ENCODE measurements around the gene LMBRD1. TPM values are rescaled to one million over a fixed set of nuclear protein-coding genes. Genes with fewer than 3 reads are reported as not detected.
A peak's percentile ranks its signal among the peaks of the same experiment; 100 is the strongest.

LMBRD1 gene
- total and polyA plus RNA-seq, 2 of the 8 experiments (the other 6 are each of a cell fraction or from before 2014, with no cell fraction given) = 9.1 to 16.8 TPM

- no peak overlapping the region for H3K23ac ChIP-seq (ENCODE audit: insufficient read length)
- peak overlapping the region; percentile 47 for H2BK120ac ChIP-seq (replicated peaks; ENCODE audit: low read depth, low read length)
- FAIRE-seq (no peak), DNase-seq (ENCODE audit: low read depth in 1 of 2, low spot score in 2 of 2) (no peak)
- no peaks in the 10 kb centered on the region for H3K9me3 ChIP-seq (ENCODE audit: insufficient read depth in 2 of 2, low read depth in 1 of 2, low read length in 1 of 2)
- no peak for TF ChIP-seq FOSL1 (IDR thresholded peaks at IDR 0.05; ENCODE audit: insufficient read depth, low read depth, low read length)
- no peak for TF ChIP-seq BCL11A (IDR thresholded peaks at IDR 0.05; ENCODE audit: low read depth in 2 of 2, low read length in 2 of 2)
- TF ChIP-seq CTCF (IDR thresholded peaks at IDR 0.05; ENCODE audit: control extremely low read depth in 1 of 3, insufficient read depth in 1 of 3, low read depth in 1 of 3, low read length in 3 of 3) = no peak
- TF ChIP-seq KDM5A (IDR thresholded peaks at IDR 0.05; ENCODE audit: low read length) = no peak
- no peak for TF ChIP-seq SRF (IDR thresholded peaks at IDR 0.05; ENCODE audit: low read depth, low read length)
- H3K4me3 ChIP-seq (ENCODE audit: extremely low read depth in 1 of 4, insufficient read depth in 2 of 4, low read depth in 3 of 4, low read length in 4 of 4) = no peak overlapping the region
- no peaks in the 10 kb centered on the region for H3K79me1 ChIP-seq (ENCODE audit: low read depth, low read length)
- no peak overlapping the region for H3K14ac ChIP-seq (ENCODE audit: insufficient read length)
- H3K36me3 ChIP-seq (ENCODE audit: control insufficient read depth in 2 of 4, insufficient read depth in 4 of 4, low read length in 3 of 4) = no peaks in the 10 kb centered on the region
- H3K56ac ChIP-seq (replicated peaks; ENCODE audit: insufficient read length, low read depth, low read length) = no peak overlapping the region
- H4K8ac ChIP-seq (ENCODE audit: extremely low read depth, insufficient read depth, low read length) = no peak overlapping the region
- H2AK5ac ChIP-seq (ENCODE audit: low read depth, low read length) = no peak overlapping the region
- H3K79me2 ChIP-seq (ENCODE audit: control insufficient read depth in 1 of 2, insufficient read depth in 2 of 2, low read length in 2 of 2) = no peaks in the 10 kb centered on the region
- H4K91ac ChIP-seq (replicated peaks; ENCODE audit: insufficient read length, low read length) = no peak overlapping the region
- no peaks in the 10 kb centered on the region for H3K27me3 ChIP-seq (replicated peaks in 1 of 4; ENCODE audit: control insufficient read depth in 3 of 4, extremely low read depth in 1 of 4, insufficient read depth in 3 of 4, low read length in 3 of 4)
- peaks cover 0 to 2% (median 1%) of the 10 kb centered on the region in 4 experiments; a peak in 2 of 7 replicates for H3K4me1 ChIP-seq (replicated peaks in 1 of 4; ENCODE audit: control insufficient read depth in 3 of 4, insufficient read depth in 4 of 4, low read length in 3 of 4)
- no peaks in the 10 kb centered on the region for H4K20me1 ChIP-seq (replicated peaks in 1 of 2; ENCODE audit: control insufficient read depth in 1 of 2, insufficient read depth in 2 of 2, low read length in 2 of 2)
- no peaks in the 10 kb centered on the region for H3K23me2 ChIP-seq (ENCODE audit: low read depth, low read length)
- WGBS, 2 experiments (ENCODE audit: extremely low coverage in 1 of 2, insufficient coverage in 1 of 2, insufficient read length in 1 of 2, insufficient replicate concordance in 2 of 2, low coverage in 1 of 2, low lambda C conversion rate in 2 of 2, missing lambda C conversion rate in 1 of 2) = 95% methylated on average over 1 of the region's 1 CpG; no CpG with 5 or more reads in 1 of the 2 experiments
- no peak overlapping the region for H3K4me2 ChIP-seq (ENCODE audit: insufficient read depth in 1 of 2, low read depth in 2 of 2, low read length in 2 of 2)
- H2BK5ac ChIP-seq (ENCODE audit: low read depth, low read length) = no peak overlapping the region
- no peak overlapping the region for H3K9ac ChIP-seq (replicated peaks in 1 of 4; ENCODE audit: extremely low read depth in 1 of 4, low read depth in 3 of 4, low read length in 3 of 4)
- H2BK12ac ChIP-seq (ENCODE audit: low read depth, low read length) = no peak overlapping the region
- H2BK20ac ChIP-seq (ENCODE audit: low read length) = no peak overlapping the region
- no peak overlapping the region for H3K27ac ChIP-seq (ENCODE audit: low read depth, low read length)
- no peak overlapping the region for H4K5ac ChIP-seq (ENCODE audit: insufficient read length, low read depth, low read length)
- H2BK15ac ChIP-seq (ENCODE audit: low read length) = no peak overlapping the region
- ChIA-PET CTCF (ENCODE audit: partially characterized antibody) (interaction anchor here (1.0 to 1.5 kb wide), 4 partner anchors 10 to 350 kb away, joined by 3 to 5 read pairs (median 3); no protein-coding TSS in a partner anchor), POLR2A (ENCODE audit: partially characterized antibody) (interaction anchor here (1.4 kb wide), 1 partner anchor 19 kb away, joined by 4 read pairs; the partner anchor contains the start of gene LMBRD1)
- no peak overlapping the region for H3K4ac ChIP-seq (replicated peaks; ENCODE audit: insufficient read length, low read depth, low read length)
- H3K18ac ChIP-seq (ENCODE audit: extremely low read depth, low read length) = no peak overlapping the region
- no peak overlapping the region for H2AFZ ChIP-seq (ENCODE audit: low read length)
These were observed 19.2 kb upstream of the LMBRD1 start for GRCh38 chr6:69816026-69816425.
